ENCODE results near the gene TANGO2. TPM values are rescaled to one million over a fixed set of nuclear protein-coding genes. Genes with fewer than 3 reads are reported as not detected.

TANGO2 gene
- total and polyA plus RNA-seq, 12 donors = 25.1 to 87.0 (median 43.5) TPM

DNA sequence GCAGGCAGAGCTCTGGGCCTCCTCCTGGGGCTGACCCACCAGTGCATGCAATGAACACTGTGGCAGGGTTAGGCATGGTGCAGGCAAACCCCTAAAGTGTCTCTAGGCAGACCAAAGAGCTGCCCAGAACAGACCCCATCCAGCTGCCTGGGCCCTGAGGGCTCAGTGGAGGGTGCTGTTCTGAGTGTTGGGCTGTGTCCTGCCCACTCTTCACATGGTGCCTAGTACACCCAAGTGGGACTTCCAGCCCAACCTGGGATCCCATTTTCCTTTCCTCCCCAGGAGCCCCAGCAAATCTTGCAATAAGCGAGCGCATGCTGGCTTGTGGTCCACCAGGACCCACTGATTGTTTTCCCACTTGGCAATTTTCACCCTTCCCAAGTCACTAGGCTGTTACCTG, 30.7 kb upstream of the TANGO2 start:
- intact Hi-C loops (cut with DNase I) = no loop called here
- 48 to 100% (median 50%) methylated on average over 2 of the region's 2 CpGs for WGBS, 4 donors
- no peak for TF ChIP-seq POLR2A (IDR thresholded peaks at IDR 0.05)
- Histone ChIP-seq H3K27ac (peak overlapping the region in 1 of 5 donors; percentile 66), H3K27me3 (no peaks in the 10 kb centered on the region), H3K4me3 (no peak overlapping the region), H3K36me3 (replicated peaks in 1 of 2) (no peaks in the 10 kb centered on the region), H3K9me3 (replicated peaks in 1 of 3) (no peaks in the 10 kb centered on the region), H3K4me1 (replicated peaks in 1 of 2) (peaks cover 8 to 17% of the 10 kb centered on the region in 2 donors)
- DNase-seq = no peak

GRCh38 chr22:19990609-19991394, 30.1 kb upstream of the TANGO2 start:
- H3K27ac ChIP-seq = peak overlapping the region in 1 of 5 donors; percentile 61
- peaks cover 8 to 17% of the 10 kb centered on the region in 2 donors for H3K4me1 ChIP-seq (replicated peaks in 1 of 2)
- no peaks in the 10 kb centered on the region for H3K27me3 ChIP-seq
- no peak for TF ChIP-seq POLR2A (IDR thresholded peaks at IDR 0.05)
- TF ChIP-seq CTCF (IDR thresholded peaks at IDR 0.05) = no peak
- H3K9me3 ChIP-seq (replicated peaks in 1 of 3) = no peaks in the 10 kb centered on the region
- 89 to 97% (median 91%) methylated on average over 15 to 20 of the region's 20 CpGs for WGBS, 4 donors
- no peak overlapping the region for H3K4me3 ChIP-seq
- intact Hi-C loops (cut with DNase I) = no loop called here
- H3K36me3 ChIP-seq (replicated peaks in 1 of 2) = no peaks in the 10 kb centered on the region
- no peak for DNase-seq

GRCh38 chr22:19991395-19991644, 29.6 kb upstream of the TANGO2 start:
- Histone ChIP-seq H3K27me3 (no peaks in the 10 kb centered on the region), H3K9me3 (replicated peaks in 1 of 3) (no peaks in the 10 kb centered on the region), H3K4me1 (replicated peaks in 1 of 2) (peaks cover 6 to 14% of the 10 kb centered on the region in 2 donors), H3K36me3 (replicated peaks in 1 of 2) (no peaks in the 10 kb centered on the region), H3K4me3 (no peak overlapping the region), H3K27ac (peak overlapping the region in 1 of 5 donors; percentile 61)
- no peak for DNase-seq
- TF ChIP-seq CTCF (IDR thresholded peaks at IDR 0.05) (no peak), POLR2A (IDR thresholded peaks at IDR 0.05) (no peak)
- intact Hi-C loops (cut with DNase I) = no loop called here

DNA sequence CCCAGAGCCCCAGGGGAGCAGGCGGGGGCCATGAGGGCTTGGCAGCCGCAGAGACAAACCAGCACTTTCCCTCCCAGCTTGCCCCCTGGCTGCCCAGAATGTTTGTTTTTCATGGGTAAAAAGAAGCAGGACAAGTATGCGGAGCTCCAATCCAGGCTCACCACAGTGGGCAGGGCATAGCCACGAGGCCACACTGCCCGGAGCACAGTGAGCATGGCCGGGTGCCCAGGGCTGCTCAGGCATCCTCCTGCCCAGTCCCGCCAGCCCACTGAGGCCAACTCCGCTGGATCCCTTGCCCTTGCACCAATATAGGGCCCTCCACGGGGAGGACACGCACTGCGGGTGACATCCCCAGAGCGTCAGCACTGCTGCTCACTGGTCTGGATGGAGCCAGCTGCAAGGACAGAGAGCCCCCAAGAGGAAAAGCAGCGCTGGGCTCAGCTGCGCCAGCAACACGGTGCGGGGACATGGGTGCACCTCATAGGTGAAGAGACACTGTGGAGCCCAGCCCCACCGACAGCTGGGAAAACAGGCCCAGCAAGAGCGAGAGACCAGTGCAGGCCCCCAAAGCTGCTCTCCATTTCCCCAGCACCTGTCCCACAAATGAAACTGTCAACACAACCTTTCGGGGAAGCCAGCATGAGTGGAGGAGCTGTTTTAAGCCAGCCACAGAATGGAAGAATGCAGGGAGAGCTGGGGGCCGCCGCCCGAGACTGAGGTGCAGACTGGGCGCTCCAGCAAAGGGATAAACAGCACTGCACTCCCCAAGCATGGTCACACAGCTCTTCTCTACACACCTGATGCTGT, 29.1 kb upstream of the TANGO2 start:
- Histone ChIP-seq H3K4me1 (replicated peaks in 1 of 2) (peaks cover under 1 to 10% of the 10 kb centered on the region in 2 donors), H3K4me3 (no peak overlapping the region), H3K36me3 (replicated peaks in 1 of 2) (no peaks in the 10 kb centered on the region), H3K9me3 (replicated peaks in 1 of 3) (no peaks in the 10 kb centered on the region), H3K27me3 (no peaks in the 10 kb centered on the region), H3K27ac (peak overlapping the region in 1 of 5 donors; percentile 61)
- intact Hi-C loops (cut with DNase I) = no loop called here
- 85 to 95% (median 93%) methylated on average over 8 to 23 of the region's 23 CpGs for WGBS, 4 donors
- DNase-seq = no peak
- TF ChIP-seq POLR2A (IDR thresholded peaks at IDR 0.05) (no peak), CTCF (IDR thresholded peaks at IDR 0.05) (no peak)

Data from adrenal gland (tissue), 12 donors.